ENCODE results near the gene SNX11. TPM values are rescaled to one million over a fixed set of nuclear protein-coding genes. Genes with fewer than 3 reads are reported as not detected.

The SNX11 gene
- polyA plus RNA-seq, 1 donor from 2014 or later, result 33.3 TPM

DNA sequence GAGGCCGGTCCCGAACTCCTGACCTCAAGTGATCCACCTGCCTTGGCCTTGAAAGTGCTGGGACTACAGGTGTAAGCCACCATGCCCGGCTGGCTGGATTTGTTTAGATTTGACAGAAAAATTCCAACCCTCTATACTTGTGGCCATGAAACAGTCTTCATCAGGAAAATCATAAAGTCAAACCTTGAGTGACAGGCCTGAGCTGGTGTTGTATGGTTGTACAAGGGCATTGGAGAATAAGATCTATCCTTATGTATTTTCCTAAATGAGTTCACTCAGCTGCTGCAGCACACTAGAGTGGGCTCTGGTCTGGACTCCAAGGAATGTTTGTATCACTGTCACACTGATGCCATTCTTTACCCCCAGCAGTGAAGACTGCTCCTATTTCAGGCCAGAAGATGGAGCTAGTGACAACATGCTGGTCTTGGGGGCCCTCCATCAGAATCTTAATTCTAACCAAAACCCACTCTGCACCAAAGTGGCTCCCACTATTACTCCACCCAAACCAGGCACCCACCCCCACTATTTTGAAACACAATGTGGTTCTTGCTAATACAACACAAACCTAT is 27.4 kb downstream of the SNX11 start:
- no peak overlapping the region for H3K4me3 Mint-ChIP-seq
- no peaks in the 10 kb centered on the region for H3K9me3 Mint-ChIP-seq
- peaks cover 3 to 9% (median 7%) of the 10 kb centered on the region in 3 donors for H3K4me1 Mint-ChIP-seq
- no peak overlapping the region for H3K27ac Mint-ChIP-seq
- no peaks in the 10 kb centered on the region for H3K27me3 Mint-ChIP-seq
- H3K36me3 Mint-ChIP-seq, result peaks cover 3% of the 10 kb centered on the region

DNA sequence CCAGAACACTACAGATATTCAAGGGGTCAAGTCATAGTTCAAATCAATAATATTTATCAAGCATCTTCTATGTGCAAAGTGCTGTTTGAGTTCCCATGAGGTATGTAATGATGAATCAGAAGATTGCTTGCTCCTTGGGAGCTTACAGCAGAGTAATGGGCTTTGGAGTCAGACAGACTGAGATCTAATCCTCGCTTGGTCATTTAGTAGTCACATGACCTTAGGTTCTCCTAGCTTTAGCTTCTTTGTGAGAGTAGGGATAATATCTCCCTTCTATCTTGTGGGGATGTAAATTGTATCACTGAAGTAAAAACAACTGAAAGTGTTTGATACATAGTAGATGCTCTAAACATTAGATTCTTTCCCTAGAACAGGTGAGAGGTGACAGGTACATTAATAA is 30.1 kb downstream of the SNX11 start:
- peaks cover 6% of the 10 kb centered on the region for H3K36me3 Mint-ChIP-seq
- no peak overlapping the region for H3K27ac Mint-ChIP-seq
- H3K4me3 Mint-ChIP-seq, result no peak overlapping the region
- peaks cover 7 to 9% (median 7%) of the 10 kb centered on the region in 3 donors for H3K4me1 Mint-ChIP-seq
- no peaks in the 10 kb centered on the region for H3K27me3 Mint-ChIP-seq
- H3K9me3 Mint-ChIP-seq, result no peaks in the 10 kb centered on the region

DNA sequence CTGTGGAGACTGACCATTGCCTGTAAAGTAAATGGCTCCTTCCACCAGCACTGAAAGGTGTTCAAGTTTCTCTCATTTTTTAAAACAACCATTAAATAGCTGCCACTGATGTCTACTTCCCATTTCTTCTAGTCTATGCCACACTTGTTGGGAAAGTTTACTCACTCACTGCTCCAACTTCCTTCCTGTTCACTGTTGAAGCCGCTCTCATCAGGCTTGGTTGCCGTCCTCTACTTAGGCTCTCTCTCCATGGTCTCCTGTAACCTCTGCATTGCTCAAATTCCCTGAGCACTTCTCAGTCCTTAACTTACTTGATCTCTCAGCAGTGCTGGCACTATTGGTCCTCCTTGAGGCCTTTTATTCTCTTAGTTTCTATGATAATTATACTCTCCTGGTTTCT is 32.4 kb downstream of the SNX11 start:
- Mint-ChIP-seq H3K4me3 (no peak overlapping the region), H3K27me3 (peaks cover 3% of the 10 kb centered on the region), H3K27ac (no peak overlapping the region), H3K9me3 (no peaks in the 10 kb centered on the region), H3K36me3 (peaks cover 6% of the 10 kb centered on the region), H3K4me1 (peaks cover 7 to 11% (median 7%) of the 10 kb centered on the region in 3 donors)

DNA sequence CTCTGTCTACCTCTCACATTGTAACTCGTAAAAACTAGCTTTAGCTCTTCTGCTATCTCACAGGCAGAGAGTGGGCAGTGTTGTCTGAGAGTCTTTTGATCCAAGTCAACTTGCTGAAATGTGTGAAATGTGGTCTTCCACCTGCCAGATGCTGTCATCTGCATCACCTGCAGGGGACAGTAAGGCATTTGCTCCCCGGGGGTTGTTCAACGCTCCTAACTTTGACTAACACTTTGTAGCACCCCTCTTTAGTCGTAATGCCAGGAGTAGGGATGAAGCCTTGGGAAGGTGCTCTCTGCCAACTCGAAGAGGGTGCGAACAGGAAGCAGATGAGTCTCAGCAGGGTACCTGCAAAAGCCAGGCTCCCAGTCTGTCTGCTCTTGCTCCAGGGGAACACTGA is 36.1 kb downstream of the SNX11 start:
- peaks cover 7 to 11% (median 7%) of the 10 kb centered on the region in 3 donors for H3K4me1 Mint-ChIP-seq
- H3K9me3 Mint-ChIP-seq, result no peaks in the 10 kb centered on the region
- H3K4me3 Mint-ChIP-seq, result no peak overlapping the region
- H3K27me3 Mint-ChIP-seq, result peaks cover 4% of the 10 kb centered on the region
- peaks cover 8% of the 10 kb centered on the region for H3K36me3 Mint-ChIP-seq
- H3K27ac Mint-ChIP-seq, result peak overlapping the region in 1 of 3 donors; percentile 59

DNA sequence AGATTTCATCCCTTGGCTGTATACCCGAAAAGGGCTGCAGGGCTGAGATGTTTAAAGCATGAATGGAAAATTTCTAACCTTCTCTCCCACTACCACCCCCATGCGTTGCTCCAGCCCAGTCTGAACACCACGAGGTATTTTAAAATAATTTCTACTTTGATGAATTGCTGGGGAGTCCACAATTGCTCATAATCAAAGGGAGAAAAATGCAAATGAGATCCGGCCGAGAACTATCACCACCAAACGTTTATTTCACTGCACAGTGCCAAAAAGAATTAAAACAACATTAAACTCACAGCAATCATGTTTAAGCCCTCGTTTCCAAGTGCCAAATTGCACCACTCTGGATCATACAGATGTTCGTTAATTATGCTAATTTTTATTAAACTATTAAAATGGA is 36.7 kb downstream of the SNX11 start:
- Mint-ChIP-seq H3K36me3 (peaks cover 8% of the 10 kb centered on the region), H3K4me1 (peaks cover 7 to 11% (median 7%) of the 10 kb centered on the region in 3 donors), H3K4me3 (no peak overlapping the region), H3K9me3 (no peaks in the 10 kb centered on the region), H3K27me3 (peaks cover 4% of the 10 kb centered on the region), H3K27ac (no peak overlapping the region)

DNA sequence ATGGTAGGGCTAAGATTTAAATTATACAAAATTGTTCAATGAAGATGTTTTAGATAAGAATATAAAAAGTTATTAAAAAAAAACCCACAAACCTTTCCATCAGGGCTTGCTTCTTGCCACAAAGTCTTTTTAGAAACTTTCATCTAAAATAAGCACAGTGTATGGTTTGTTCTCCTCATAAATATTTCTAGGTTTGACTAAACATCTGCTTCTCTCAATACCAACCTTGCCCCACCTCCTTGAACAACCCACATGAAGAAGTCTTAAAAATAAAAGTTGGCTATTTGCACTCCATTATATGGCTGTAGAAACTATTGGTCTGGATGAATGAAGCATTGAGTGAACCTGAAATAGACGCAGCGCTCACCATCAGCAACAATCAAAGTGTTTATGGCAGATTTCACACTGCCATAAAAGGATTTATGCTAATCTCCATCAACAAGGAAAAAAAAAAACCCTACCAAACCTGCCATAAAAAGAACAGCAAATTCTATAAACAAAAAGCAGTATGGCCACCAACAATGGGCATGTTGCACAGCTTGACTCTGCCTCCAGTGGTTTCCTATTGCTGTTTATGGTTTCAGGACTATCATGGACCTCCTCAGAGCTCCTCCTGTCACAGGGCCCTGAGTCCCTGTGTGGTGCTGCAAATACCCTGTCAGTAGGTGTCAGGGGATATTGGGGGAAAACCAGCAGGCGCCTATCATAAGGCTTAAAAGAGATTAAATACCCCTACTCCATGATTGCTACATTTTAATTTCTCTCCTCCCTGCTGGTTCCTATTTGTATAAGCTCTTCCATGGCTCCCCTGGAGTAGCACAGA is 37.6 kb downstream of the SNX11 start:
- no peak overlapping the region for H3K4me3 Mint-ChIP-seq

DNA sequence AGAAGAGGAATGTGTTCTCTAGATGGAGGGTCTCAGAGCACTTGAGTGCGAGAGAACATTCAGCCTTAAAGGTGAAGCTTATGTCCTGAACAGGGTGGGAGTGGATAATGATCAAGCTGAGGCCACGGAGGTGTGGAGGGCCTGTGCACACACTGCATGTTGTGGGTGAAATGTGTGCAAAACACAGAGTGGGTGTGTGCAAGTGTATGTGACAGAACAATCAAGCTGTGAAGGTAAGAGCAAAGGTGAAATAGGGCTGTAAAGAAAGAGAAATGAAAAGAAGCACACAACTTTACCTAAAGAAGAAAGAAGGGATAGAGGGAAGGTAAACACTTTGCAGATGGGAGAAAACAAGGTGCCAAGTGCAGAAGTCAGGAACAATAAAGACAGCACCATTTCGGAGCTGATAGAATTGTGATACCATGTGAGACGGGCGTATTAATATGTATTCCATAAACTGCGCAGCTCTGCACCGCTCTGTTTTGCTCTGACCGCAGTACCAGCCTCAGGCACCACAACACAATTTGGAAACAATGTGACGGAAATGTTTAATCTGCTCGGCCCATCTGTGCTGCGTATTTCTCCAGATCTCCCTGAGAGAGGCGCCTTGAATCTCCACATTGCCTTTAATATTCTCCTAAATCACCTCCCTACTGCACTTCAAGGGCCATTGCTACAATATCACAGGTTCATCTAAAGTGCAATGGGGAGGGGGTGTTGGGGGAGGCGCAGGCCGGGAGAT is 40.6 kb downstream of the SNX11 start:
- no peak overlapping the region for H3K27ac Mint-ChIP-seq
- no peaks in the 10 kb centered on the region for H3K9me3 Mint-ChIP-seq
- peaks cover 0 to 2% (median 0%) of the 10 kb centered on the region in 3 donors for H3K4me1 Mint-ChIP-seq
- H3K4me3 Mint-ChIP-seq, result no peak overlapping the region
- peaks cover 2% of the 10 kb centered on the region for H3K36me3 Mint-ChIP-seq
- H3K27me3 Mint-ChIP-seq, result peaks cover 4% of the 10 kb centered on the region

More for the DNA sequence above, 37.6 kb downstream of the SNX11 start:
- no peaks in the 10 kb centered on the region for H3K9me3 Mint-ChIP-seq
- no peak overlapping the region for H3K27ac Mint-ChIP-seq
- H3K36me3 Mint-ChIP-seq, result peaks cover 3% of the 10 kb centered on the region
- H3K27me3 Mint-ChIP-seq, result peaks cover 4% of the 10 kb centered on the region
- H3K4me1 Mint-ChIP-seq, result peaks cover 3 to 5% (median 3%) of the 10 kb centered on the region in 3 donors

DNA sequence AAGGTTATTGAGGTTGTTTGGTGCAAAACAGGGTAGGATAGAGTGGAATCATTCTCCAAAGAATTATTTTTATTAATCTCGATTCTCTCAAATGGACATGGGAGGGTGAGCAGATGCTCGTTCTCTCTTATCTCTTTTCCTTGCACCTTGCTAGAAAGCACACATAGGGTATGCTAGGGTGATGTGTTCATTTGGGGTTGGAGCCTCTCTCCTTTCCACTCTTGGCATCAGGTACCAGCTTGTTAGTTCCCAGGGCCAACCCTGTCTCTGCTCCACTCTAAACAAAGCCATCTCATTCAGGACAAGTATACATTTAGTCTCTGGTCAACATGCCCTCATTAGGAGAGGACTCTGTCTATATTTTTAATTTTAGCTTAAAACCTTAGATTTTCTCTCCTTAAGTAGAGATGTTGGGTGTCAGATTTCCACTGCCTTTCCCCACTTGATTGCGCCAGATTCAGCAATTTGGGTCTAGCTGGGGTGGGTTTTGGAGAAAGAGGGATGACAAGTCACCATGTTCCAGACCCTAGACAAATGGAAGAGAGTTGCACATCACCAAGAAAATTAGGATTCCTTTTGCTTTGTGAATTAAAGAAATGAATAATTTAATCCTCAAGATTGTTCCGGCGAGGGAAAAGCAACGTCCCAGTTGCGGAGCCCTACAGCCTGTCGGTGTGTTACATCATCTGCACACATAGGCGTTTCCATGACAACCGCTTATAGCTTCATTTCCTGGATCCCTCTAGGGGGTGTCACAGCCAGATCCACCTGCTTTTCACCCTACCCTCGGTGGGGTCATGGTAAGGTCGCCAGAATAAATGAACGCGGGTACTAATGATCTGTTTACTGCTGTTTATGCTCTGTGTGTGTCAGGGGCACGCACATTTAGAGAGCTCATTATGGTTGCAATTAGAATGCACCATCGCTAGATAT is 41.6 kb downstream of the SNX11 start:
- H3K9me3 Mint-ChIP-seq, result no peaks in the 10 kb centered on the region
- no peak overlapping the region for H3K4me3 Mint-ChIP-seq
- H3K4me1 Mint-ChIP-seq, result no peaks in the 10 kb centered on the region
- H3K27ac Mint-ChIP-seq, result no peak overlapping the region
- peaks cover 2% of the 10 kb centered on the region for H3K36me3 Mint-ChIP-seq
- peaks cover 2% of the 10 kb centered on the region for H3K27me3 Mint-ChIP-seq

DNA sequence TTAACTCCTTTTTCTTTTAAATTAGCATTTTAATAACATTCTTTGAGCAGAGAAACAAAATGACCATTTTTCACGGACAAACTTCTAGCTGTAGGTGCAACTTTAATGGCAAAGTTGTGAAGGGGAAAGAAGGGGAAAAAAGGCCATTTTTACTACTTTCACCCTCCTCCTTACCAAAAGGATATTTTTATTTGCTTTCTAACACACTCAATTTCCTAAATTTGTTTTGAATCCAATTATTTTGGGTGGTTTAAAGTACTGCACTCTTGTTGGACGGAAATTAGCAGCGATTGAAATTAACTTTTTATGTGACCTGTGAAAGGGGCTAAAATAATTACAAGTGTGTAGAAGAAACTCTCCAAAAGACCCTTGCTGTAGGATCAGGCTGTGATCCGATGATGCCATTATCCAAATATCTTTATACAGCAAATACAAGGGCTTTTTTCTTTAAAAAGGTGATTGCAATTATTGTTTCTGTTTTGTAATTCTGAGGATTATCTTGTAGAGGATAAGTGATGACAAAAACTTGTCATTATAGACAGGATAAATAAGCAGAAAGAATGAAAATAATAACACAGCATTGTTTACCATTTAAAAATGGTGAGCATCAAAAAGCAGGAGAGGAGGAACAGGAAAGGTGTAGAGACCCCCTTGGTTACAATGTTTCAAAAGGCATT is 42.4 kb downstream of the SNX11 start:
- H3K27me3 Mint-ChIP-seq, result peaks cover 2% of the 10 kb centered on the region
- no peak overlapping the region for H3K4me3 Mint-ChIP-seq
- H3K27ac Mint-ChIP-seq, result peak overlapping the region in 1 of 3 donors; percentile 62
- peaks cover 2% of the 10 kb centered on the region for H3K36me3 Mint-ChIP-seq
- H3K9me3 Mint-ChIP-seq, result no peaks in the 10 kb centered on the region
- H3K4me1 Mint-ChIP-seq, result no peaks in the 10 kb centered on the region

DNA sequence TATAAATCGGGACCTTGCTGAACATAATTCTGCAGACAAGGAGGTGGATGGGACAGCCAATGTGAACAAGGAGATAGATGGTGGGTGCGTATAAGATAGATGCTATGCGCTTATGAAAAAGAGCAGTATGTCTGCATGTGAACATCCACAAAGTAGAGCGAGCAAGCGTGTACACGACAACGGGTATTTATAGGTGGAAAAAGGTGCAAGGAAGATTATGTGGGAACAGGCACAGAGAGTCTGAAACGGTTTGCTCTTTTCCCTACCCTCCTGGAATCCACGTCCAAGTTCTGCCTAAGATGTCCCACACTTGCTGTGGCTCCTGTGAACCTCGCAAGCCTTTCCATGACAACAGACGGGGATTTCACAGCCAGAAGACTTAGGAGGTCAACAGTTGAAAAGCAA is 43.0 kb downstream of the SNX11 start:
- peak overlapping the region in 1 of 3 donors; percentile 62 for H3K27ac Mint-ChIP-seq
- peaks cover 2% of the 10 kb centered on the region for H3K36me3 Mint-ChIP-seq
- no peaks in the 10 kb centered on the region for H3K4me1 Mint-ChIP-seq
- H3K9me3 Mint-ChIP-seq, result no peaks in the 10 kb centered on the region
- no peak overlapping the region for H3K4me3 Mint-ChIP-seq
- H3K27me3 Mint-ChIP-seq, result no peaks in the 10 kb centered on the region

DNA sequence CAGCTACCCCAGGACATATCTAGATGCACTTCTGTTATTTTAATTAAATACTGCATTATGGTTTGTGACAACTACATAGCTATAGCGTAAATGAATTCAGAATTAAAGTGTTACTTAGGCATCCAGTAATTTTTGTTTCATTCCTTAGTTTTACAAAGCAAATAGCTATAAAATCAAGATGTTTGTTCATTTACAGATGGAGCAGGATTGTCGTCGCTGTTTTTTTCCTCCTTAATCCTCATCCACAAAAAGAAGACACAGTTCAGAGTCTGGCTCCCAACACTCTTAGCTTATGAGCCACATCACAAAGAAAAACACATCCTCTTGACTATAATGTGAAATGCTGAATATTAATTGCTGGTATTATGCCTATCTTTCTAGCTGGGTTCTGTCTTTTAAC is 43.7 kb downstream of the SNX11 start:
- Mint-ChIP-seq H3K36me3 (peaks cover 2% of the 10 kb centered on the region), H3K27me3 (no peaks in the 10 kb centered on the region), H3K4me3 (no peak overlapping the region), H3K9me3 (no peaks in the 10 kb centered on the region), H3K27ac (no peak overlapping the region), H3K4me1 (no peaks in the 10 kb centered on the region)

DNA sequence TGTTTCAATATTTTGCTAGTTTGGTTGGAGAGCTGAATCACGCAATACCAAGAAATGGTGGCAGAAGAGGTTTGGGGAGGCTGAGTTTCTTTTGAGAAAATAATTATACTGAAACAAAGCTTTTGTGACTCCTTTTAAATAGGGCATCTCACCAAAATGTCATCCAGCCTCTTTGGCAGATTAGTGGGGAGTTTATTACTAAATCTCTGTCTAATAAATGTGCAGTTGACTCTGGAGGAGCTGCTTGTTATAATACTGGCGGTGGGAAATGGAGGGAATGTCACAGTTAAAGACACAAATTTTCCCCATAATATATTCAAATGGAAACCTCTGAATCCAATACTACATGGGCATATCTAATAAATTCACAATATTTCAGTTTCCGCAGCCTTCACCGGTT is 44.7 kb downstream of the SNX11 start:
- Mint-ChIP-seq H3K27me3 (no peaks in the 10 kb centered on the region), H3K9me3 (no peaks in the 10 kb centered on the region), H3K4me3 (no peak overlapping the region), H3K36me3 (peaks cover 2% of the 10 kb centered on the region), H3K4me1 (no peaks in the 10 kb centered on the region), H3K27ac (no peak overlapping the region)

DNA sequence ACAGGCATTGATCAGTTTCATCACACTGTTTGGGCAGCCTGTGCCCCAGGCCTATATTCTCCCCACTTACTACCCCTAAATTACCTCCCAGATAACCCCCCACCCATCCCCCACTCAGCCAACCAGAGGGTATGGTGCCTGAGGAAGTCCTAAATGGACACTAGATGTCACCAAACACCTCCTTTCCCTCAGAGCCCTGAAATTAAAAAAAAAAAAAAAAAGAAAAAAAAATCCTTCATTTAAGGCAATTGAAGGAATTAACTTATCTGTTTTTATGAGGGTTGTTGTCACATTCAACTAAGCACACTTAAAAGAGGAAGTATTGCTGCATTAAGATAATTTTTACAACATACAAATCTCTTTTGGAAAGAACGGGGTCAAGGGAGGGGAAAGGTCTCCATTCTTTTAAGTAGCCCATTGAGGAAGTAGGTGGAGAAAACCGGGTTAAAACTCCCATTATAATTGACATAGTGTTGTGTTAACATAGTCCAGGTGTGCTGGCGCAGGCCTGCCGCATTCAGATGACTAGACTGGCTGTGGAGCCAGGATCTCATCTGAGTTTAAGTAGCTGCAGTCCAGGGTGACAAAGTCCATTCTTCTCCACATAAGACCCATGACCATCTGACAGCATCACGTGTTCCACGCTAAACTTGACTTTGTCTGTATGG is 46.3 kb downstream of the SNX11 start:
- no peaks in the 10 kb centered on the region for H3K27me3 Mint-ChIP-seq
- H3K36me3 Mint-ChIP-seq, result no peaks in the 10 kb centered on the region
- H3K9me3 Mint-ChIP-seq, result no peaks in the 10 kb centered on the region
- H3K4me1 Mint-ChIP-seq, result no peaks in the 10 kb centered on the region
- no peak overlapping the region for H3K4me3 Mint-ChIP-seq
- H3K27ac Mint-ChIP-seq, result peak overlapping the region in 1 of 3 donors; percentile 59
